GM12878 (cell line): Measurements from ENCODE around the gene PARP15. TPM values are rescaled to one million over a fixed set of nuclear protein-coding genes. Genes with fewer than 3 reads are reported as not detected.
A peak's percentile ranks its signal among the peaks of the same experiment; 100 is the strongest.

Experiments
- ATAC-seq: fragments of 200-7000 bp; cut with Tn5 transposase; 3 replicates; pipeline ENCODE4 v1.9.1; 2020; ENCODE audit warnings: mild to moderate bottlenecking, moderate library complexity
- BruUV-seq: library from RNA; stranded (reverse); fragments of 400-500 nt; replicated peaks from 2 replicates; lab custom pipeline; 2021; lab: Mats Ljungman, UMichigan
- CTCF ChIA-PET: fragments of 300-600 bp; sonication (Branson Sonifier 250); formaldehyde crosslinking; extraction: SDS; loops from one replicate; lab custom pipeline; 2021; ENCODE audit warnings: inconsistent platforms; lab: Yijun Ruan, JAX
- POLR2A ChIA-PET: fragments of 350-600 bp; formaldehyde crosslinking; extraction: SDS; loops from one replicate; lab custom pipeline; 2021; ENCODE audit warnings: inconsistent platforms; lab: Charles Lee
- RAD21 ChIA-PET: fragments of 300-600 bp; sonication (Branson Sonifier 250); formaldehyde crosslinking; loops from one replicate; lab custom pipeline; 2023; ENCODE audit warnings: antibody characterized with exemption; ENCODE audit not compliant: unreplicated experiment; lab: Charles Lee
- SMC1A ChIA-PET: fragments of 300-600 bp; sonication (Branson Sonifier 250); formaldehyde crosslinking; loops from one replicate; lab custom pipeline; 2023; ENCODE audit not compliant: unreplicated experiment, uncharacterized antibody; lab: Charles Lee
- DNase-seq: peaks from one replicate; pipeline ENCODE4 v3.0.0-alpha.2; 2011; ENCODE audit warnings: low read depth, low spot score
- FAIRE-seq: peaks from 3 replicates; lab custom pipeline; 2011; peaks lifted over from hg19 to GRCh38; lab: Jason Lieb, UNC
- H2AFZ ChIP-seq: 2 replicates; pipeline ENCODE4 v1.6.0; 2011; ENCODE audit warnings: low read depth, low read length, control low read depth; ENCODE audit not compliant: control insufficient read depth
- H3K27ac ChIP-seq: 2 replicates; pipeline ENCODE4 v1.5.1; 2011; ENCODE audit warnings: control low read depth; ENCODE audit not compliant: control insufficient read depth, insufficient read depth
- H3K27me3 ChIP-seq, 2 experiments: replicated peaks in 1 of 2; 2 replicates each; pipeline versions ENCODE4 v1.6.0 to v1.6.1; 2011; ENCODE audit warnings: low read length in 1 of 2; ENCODE audit not compliant: control insufficient read depth in 2 of 2, insufficient read depth in 2 of 2
- H3K36me3 ChIP-seq, 2 experiments: 2 replicates each; pipeline ENCODE4 v1.5.1; 2011; ENCODE audit warnings: low read length in 1 of 2; ENCODE audit not compliant: control insufficient read depth in 2 of 2, insufficient read depth in 2 of 2
- H3K4me1 ChIP-seq: 2 replicates; pipeline ENCODE4 v1.6.1; 2011; ENCODE audit warnings: mild to moderate bottlenecking, low read length, moderate library complexity, mixed read lengths; ENCODE audit not compliant: control insufficient read depth, insufficient read depth
- H3K4me2 ChIP-seq: 2 replicates; pipeline ENCODE4 v1.6.0; 2011; ENCODE audit warnings: control low read depth; ENCODE audit not compliant: control insufficient read depth, insufficient read depth
- H3K4me3 ChIP-seq: fragments of 200-600 bp; sonication (generic); 2 replicates; pipeline ENCODE4 v1.5.1; 2016
- H3K79me2 ChIP-seq: 2 replicates; pipeline ENCODE4 v1.6.0; 2011; ENCODE audit warnings: low read length; ENCODE audit not compliant: control insufficient read depth, insufficient read depth
- H3K9ac ChIP-seq: 2 replicates; pipeline ENCODE4 v1.8.0; 2011; ENCODE audit warnings: low read length, control low read depth, mixed read lengths; ENCODE audit not compliant: control insufficient read depth, insufficient read depth
- H3K9me3 ChIP-seq: replicated peaks from 3 replicates; pipeline ENCODE4 v1.5.1; 2011; ENCODE audit warnings: mild to moderate bottlenecking, low read length; ENCODE audit not compliant: control insufficient read depth, insufficient read depth
- H4K20me1 ChIP-seq: 2 replicates; pipeline ENCODE4 v1.6.0; 2011; ENCODE audit not compliant: control insufficient read depth, insufficient read depth
- BCLAF1 ChIP-seq: fragments of 450-650 bp; IDR thresholded peaks from 2 replicates; pipeline ENCODE4 v1.6.1; 2017; ENCODE audit warnings: antibody characterized with exemption, mild to moderate bottlenecking, moderate library complexity
- CHD1 ChIP-seq: IDR thresholded peaks from 2 replicates; pipeline ENCODE4 v1.6.1; 2012; ENCODE audit warnings: low read depth, low read length, improper control_type of control experiment
- EZH2 ChIP-seq: IDR thresholded peaks from 2 replicates; pipeline ENCODE4 v1.6.1; 2012; ENCODE audit warnings: low read depth, mild to moderate bottlenecking, control low read depth, inconsistent platforms, low read length, borderline replicate concordance; ENCODE audit not compliant: control insufficient read depth
- FOXK2 ChIP-seq: fragments of 450-650 bp; IDR thresholded peaks from 2 replicates; pipeline ENCODE4 v1.6.1; 2017; ENCODE audit warnings: mild to moderate bottlenecking, moderate library complexity
- HDGF ChIP-seq: fragments of 450-650 bp; IDR thresholded peaks from 2 replicates; pipeline ENCODE4 v1.6.1; 2016; ENCODE audit warnings: antibody characterized with exemption
- IRF5 ChIP-seq: fragments of 450-650 bp; IDR thresholded peaks from 2 replicates; pipeline ENCODE4 v1.6.1; 2017; ENCODE audit warnings: borderline replicate concordance
- NFXL1 ChIP-seq: fragments of 450-650 bp; IDR thresholded peaks from 2 replicates; pipeline ENCODE4 v1.6.1; 2017; ENCODE audit warnings: antibody characterized with exemption, mild to moderate bottlenecking, borderline replicate concordance
- NR2C1 ChIP-seq: fragments of 450-650 bp; IDR thresholded peaks from 2 replicates; pipeline ENCODE4 v1.6.1; 2017; ENCODE audit warnings: antibody characterized with exemption, mild to moderate bottlenecking, moderate library complexity
- RFX5 ChIP-seq: IDR thresholded peaks from 2 replicates; pipeline ENCODE4 v1.6.1; 2011; ENCODE audit warnings: low read depth, low read length, improper control_type of control experiment
- RUNX3 ChIP-seq: IDR thresholded peaks from 2 replicates; pipeline ENCODE4 v1.6.1; 2012; ENCODE audit warnings: low read length, inconsistent platforms
- SREBF1 ChIP-seq: IDR thresholded peaks from 2 replicates; pipeline ENCODE4 v1.6.1; 2012; ENCODE audit warnings: mild to moderate bottlenecking, low read length
- TCF7 ChIP-seq: IDR thresholded peaks from 2 replicates; pipeline ENCODE4 v1.6.1; 2014; ENCODE audit warnings: antibody characterized with exemption, borderline replicate concordance
- YY1 ChIP-seq: IDR thresholded peaks from 2 replicates; pipeline ENCODE4 v1.6.1; 2011; ENCODE audit warnings: low read depth, mild to moderate bottlenecking, low read length
- WGBS: methylation state at CpG from one replicate; pipeline ENCODE4 v1.1.6; 2016; ENCODE audit warnings: low lambda C conversion rate; ENCODE audit not compliant: insufficient replicate concordance, insufficient coverage; ENCODE audit errors: missing lambda C conversion rate; 5-methylcytosine and 5-hydroxymethylcytosine counted together
- in situ Hi-C: fragments of 300-500 bp; cut with MboI; formaldehyde crosslinking; loops from 9 replicates; pipeline ENCODE4 v1.14.3; 2018; ENCODE audit warnings: mixed read lengths
- intact Hi-C: fragments of 100-400 bp; cut with micrococcal nuclease; formaldehyde crosslinking; loops from one replicate; pipeline ENCODE4 v1.14.2; 2022; ENCODE audit not compliant: unreplicated experiment
- polyA plus RNA-seq, 11 experiments: library from polyadenylated mRNA; depleted of rRNA in 4 of 11; unstranded in 6 of 11; stranded (reverse) in 5 of 11; fragments of >200 nt; fragmentation: Nextera tagmentation in 4 of 11; fragmentation: Illumina TruSeq in 1 of 11; extraction: Ambion mirVana in 4 of 11; extraction: Trizol in 1 of 11; gene quantifications; 1 replicate in 1 of 11; 2 replicates in 10 of 11; pipeline versions ENCODE4 v1.2.1 to v1.2.3, GENCODE V29; 2011 to 2016; ENCODE audit warnings: inconsistent platforms in 2 of 11, missing spikeins in 2 of 11, low read depth in 1 of 11
- total RNA-seq, 4 experiments: library from RNA; depleted of rRNA in 3 of 4; stranded (reverse); fragments of >200 nt in 3 of 4; fragmentation: Illumina TruSeq in 1 of 4; extraction: Trizol in 1 of 4; gene quantifications; 2 replicates each; pipeline versions ENCODE4 v1.2.1 to v1.2.3, GENCODE V29; 2013 to 2021
- TF ChIP-seq, protein P1 (sequence below): fragments of 450-650 bp; IDR thresholded peaks from 2 replicates; pipeline ENCODE4 v1.6.1; 2016; ENCODE audit warnings: mild to moderate bottlenecking
- TF ChIP-seq, protein P2 (sequence below): fragments of 450-650 bp; IDR thresholded peaks from 2 replicates; pipeline ENCODE4 v1.6.1; 2018; ENCODE audit warnings: borderline replicate concordance, mild to moderate bottlenecking; ENCODE audit not compliant: partially characterized antibody

Gene PARP15
- total and polyA plus RNA-seq, 10 of the 15 experiments (the other 5 are each of a cell fraction or from before 2014, with no cell fraction given): 9.0 to 234 (median 36.3) TPM

DNA sequence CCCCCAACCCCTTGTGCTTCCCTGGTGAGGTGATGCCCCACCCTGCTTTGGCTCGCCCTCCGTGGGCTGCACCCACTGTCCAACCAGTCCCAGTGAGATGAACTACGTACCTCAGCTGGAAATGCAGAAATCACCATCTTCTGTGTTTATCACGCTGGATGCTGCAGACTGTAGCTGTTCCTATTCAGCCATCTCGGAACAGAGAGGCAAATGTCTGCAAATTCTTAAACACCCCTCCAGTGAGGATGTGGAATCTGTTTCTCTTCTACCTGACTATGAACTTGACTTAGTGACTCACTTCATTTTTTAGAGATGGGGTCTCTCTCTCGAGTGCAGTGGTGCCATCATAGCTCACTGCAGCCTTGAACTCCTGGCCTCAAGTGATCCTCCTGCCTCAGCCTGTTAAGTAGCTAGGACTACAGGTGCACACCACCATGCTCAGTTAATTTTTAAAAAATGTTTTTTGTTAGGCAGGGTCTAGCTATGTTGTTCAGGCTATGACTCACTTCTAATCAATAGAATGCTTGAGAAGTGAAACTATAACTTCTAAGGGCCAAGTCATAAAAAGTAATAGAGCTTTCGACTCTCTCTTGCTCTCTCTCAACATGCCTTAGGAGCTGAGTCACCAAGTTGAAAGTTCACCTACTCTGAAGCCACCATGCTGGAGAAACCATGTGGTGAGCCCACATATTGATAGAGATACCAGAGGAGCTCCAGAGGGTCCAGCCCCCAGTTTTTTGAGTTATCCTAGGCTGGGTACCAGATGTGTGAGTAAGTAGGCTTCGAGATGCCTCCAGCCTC lies 91.7 kb downstream of the PARP15 start:
- no peaks in the 10 kb centered on the region; the same call in 2 of the 3 replicates for H3K9me3 ChIP-seq
- no peak for TF ChIP-seq NFXL1
- TF ChIP-seq FOXK2: no peak
- no peak for TF ChIP-seq IRF5
- no peak for TF ChIP-seq SREBF1
- TF ChIP-seq, protein P1, sequence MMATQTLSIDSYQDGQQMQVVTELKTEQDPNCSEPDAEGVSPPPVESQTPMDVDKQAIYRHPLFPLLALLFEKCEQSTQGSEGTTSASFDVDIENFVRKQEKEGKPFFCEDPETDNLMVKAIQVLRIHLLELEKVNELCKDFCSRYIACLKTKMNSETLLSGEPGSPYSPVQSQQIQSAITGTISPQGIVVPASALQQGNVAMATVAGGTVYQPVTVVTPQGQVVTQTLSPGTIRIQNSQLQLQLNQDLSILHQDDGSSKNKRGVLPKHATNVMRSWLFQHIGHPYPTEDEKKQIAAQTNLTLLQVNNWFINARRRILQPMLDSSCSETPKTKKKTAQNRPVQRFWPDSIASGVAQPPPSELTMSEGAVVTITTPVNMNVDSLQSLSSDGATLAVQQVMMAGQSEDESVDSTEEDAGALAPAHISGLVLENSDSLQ: no peak
- no peak for TF ChIP-seq EZH2
- TF ChIP-seq NR2C1: peak; percentile 76
- no peak for TF ChIP-seq BCLAF1
- 0 out of 2 replicates have a peak, but pooled peaks have one; percentile 18 for TF ChIP-seq RUNX3
- no peak for TF ChIP-seq TCF7
- TF ChIP-seq YY1: peak; percentile 37; the same call in 1 of the 2 replicates
- TF ChIP-seq RFX5: no peak
- no peak for TF ChIP-seq CHD1
- TF ChIP-seq, protein P2, sequence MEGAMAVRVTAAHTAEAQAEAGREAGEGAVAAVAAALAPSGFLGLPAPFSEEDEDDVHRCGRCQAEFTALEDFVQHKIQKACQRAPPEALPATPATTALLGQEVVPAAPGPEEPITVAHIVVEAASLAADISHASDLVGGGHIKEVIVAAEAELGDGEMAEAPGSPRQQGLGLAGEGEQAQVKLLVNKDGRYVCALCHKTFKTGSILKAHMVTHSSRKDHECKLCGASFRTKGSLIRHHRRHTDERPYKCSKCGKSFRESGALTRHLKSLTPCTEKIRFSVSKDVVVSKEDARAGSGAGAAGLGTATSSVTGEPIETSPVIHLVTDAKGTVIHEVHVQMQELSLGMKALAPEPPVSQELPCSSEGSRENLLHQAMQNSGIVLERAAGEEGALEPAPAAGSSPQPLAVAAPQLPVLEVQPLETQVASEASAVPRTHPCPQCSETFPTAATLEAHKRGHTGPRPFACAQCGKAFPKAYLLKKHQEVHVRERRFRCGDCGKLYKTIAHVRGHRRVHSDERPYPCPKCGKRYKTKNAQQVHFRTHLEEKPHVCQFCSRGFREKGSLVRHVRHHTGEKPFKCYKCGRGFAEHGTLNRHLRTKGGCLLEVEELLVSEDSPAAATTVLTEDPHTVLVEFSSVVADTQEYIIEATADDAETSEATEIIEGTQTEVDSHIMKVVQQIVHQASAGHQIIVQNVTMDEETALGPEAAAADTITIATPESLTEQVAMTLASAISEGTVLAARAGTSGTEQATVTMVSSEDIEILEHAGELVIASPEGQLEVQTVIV: no peak
- TF ChIP-seq HDGF: no peak

More for the DNA sequence above, 91.7 kb downstream of the PARP15 start:
- H3K4me1 ChIP-seq: peaks cover 12% of the 10 kb centered on the region
- FAIRE-seq (peak; percentile 44), ATAC-seq (peak; percentile 97), DNase-seq (no peak)
- ChIA-PET POLR2A (interaction anchor here (0.9 to 2.1 kb wide), 5 partner anchors 10 to 52 kb away, joined by 3 to 11 read pairs (median 5); partner anchors contain the start of gene PARP14), CTCF (interaction anchor here (0.6 to 1.7 kb wide), 8 partner anchors 8 to 1129 kb away, joined by 3 to 11 read pairs (median 4); no protein-coding TSS in a partner anchor), RAD21 (interaction anchor here (0.6 to 2.4 kb wide), 8 partner anchors 10 to 107 kb away, joined by 3 to 15 read pairs (median 4); no protein-coding TSS in a partner anchor), SMC1A (interaction anchor here (0.6 to 1.9 kb wide), 14 partner anchors 9 to 285 kb away, joined by 3 to 13 read pairs (median 4); partner anchors contain the start of gene FAM162A)
- H3K79me2 ChIP-seq: no peaks in the 10 kb centered on the region
- no peak overlapping the region for H3K9ac ChIP-seq
- H3K4me2 ChIP-seq: peak overlapping the region; percentile 41; the same call in 1 of the 2 replicates
- BruUV-seq: no TSS peak
- whole genome bisulfite sequencing: 77% methylated on average over 8 of the region's 8 CpGs
- no peaks in the 10 kb centered on the region for H4K20me1 ChIP-seq
- in situ Hi-C loops (no loop called here), intact Hi-C loops (no loop called here)
- peak overlapping the region; percentile 47 for H2AFZ ChIP-seq
- peak overlapping the region; percentile 41; the same call in 1 of the 2 replicates for H3K27ac ChIP-seq
- H3K36me3 ChIP-seq: no peaks in the 10 kb centered on the region
- H3K27me3 ChIP-seq: no peaks in the 10 kb centered on the region
- no peak overlapping the region for H3K4me3 ChIP-seq
